Effector CD8-positive, alpha-beta T cell (primary cell): ENCODE data around the gene TRRAP.
A peak's percentile ranks its signal among the peaks of the same experiment; 100 is the strongest.
"Not testable (repeated sequence)": the region's sequence is repeated elsewhere in the genome, so short reads cannot be mapped to it uniquely, and the experiment has no call there.

Experiments used
- DNase-seq: peaks from one replicate; lab custom pipeline; 2025; lab: John Stamatoyannopoulos, UW

The TRRAP gene

DNA sequence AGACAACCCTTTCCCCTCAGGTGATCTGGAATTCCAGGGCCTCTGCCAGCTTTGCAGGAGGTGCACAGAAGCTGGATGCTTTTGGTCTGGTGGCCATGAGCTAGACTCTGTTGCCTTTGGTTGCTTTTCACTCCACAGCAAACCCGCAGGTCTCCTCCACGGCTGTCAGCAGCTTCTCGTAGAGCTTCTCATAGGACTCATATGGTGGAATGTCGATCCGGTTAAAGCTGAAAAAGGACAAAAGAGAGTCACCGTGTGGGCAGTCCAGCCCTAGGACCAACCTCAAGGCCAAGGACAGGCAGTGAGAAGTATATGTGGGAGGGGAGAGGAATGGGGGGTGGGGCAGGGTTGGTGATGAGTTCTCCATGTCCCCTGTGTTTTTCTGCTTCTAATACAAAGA lies 152.1 kb downstream of the TRRAP start:
- DNase-seq: no peak

DNA sequence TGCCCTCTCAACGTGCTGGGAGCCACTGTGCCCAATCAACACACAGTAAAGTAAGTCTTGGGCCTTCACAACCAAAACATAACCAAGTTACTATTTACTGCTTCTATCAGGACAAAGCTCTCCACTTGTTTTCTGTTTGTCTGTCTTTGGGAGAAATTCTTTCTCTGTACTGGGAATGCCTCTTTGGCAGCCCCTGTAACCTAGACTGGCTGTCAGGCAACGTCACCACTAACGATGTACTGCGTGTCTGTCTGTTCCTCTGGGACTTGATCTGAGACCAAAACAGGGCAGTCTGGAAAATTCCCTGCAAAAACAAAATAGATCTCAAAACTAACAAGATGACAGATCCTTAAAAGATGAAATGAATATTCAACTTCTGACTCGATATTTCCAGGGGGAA lies 152.6 kb downstream of the TRRAP start:
- no peak for DNase-seq

DNA sequence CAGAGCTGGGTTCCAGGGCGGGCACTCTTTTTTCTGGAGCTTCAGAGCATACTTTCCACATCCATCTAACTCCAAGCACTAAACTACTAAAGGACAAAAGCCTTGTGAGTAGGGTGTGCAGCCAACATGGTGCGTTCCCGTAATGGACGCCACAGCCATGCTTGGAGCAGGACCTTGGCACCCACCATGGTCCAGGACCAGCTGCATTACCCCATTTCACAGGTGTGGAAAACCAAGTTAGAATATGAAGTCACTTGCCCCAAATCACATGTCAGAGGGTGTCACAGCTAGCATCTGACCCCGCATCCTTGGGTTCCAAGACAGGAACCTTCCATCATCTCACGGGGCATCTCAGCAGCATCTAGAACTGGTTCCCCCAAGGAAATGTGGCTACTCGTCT lies 153.2 kb downstream of the TRRAP start:
- DNase-seq: no peak

DNA sequence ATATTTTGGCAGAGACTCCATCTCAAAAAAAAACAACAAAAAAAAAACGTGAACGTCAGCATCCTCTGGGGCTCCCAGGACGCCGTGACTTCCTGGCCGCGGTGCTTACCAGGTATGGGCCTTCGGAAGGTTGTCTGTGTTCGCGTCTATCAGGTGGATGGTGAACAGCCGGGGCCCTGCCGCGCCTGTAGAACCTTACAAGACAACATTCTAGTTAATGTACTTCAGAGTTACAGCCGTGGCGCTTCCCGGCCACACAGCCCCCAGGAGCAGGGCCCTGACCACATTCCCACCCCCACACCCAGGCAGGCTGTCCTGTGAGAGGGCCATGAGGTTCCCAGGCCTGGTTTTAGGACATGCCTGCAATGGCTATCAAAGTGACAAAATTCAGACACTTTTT lies 154.6 kb downstream of the TRRAP start:
- DNase-seq: no peak

DNA sequence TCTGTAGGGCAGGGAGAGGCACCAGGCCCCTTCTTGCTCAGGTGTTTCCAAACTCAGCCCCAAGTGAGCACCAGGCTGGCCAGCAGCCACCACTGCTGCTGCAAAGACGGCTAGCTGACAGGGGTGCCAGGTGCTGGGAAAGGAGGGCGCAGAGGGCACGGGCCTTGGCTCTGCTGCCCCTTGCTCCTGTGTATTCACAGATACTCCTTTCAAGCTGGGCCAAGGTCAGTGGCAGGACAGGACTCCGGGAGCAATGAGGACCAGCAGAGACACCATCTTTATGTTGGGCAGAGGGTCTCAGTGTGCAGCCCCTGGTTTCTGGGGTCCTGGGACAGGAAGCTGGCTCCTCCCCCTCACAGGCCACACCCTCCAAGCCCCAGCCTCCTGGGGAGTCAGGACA lies 155.4 kb downstream of the TRRAP start:
- DNase-seq: no peak

DNA sequence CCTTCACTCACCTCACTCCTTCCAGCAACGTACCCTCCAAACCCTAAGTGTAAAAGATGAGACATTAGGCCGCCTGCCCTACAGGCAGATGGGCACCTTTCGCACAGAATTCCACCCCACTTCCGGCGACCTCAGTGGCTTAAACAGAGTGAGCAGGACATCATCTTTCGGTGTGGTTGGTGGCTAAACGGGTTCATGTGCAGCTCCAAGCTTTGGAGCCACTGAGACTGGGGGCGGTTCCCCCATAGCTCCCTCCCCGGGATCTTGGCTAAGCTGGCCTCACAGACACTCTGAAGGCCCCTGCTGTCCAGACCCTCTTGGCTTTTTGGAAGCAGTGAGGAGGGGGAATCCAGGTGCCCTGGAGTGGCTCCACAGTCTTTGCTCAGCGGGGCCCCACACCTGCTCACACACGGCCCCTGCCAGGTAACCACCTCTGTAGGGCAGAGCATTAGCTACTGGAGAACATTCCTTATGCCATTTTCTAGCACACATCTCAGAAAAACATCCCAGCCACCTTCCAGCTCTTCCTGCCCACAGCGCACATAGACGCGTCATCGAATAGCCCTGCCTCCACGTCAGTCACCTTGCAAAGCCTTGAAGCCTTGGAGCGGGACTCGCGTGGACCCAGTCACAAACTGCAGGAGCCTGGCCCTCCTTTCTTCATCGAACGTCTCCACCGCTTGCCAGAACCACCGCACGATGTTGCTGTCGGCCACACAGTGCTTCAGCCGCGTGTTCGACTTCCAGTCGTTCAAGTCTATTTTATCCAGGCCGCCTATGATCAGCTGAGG lies 156.8 kb downstream of the TRRAP start:
- no peak for DNase-seq

DNA sequence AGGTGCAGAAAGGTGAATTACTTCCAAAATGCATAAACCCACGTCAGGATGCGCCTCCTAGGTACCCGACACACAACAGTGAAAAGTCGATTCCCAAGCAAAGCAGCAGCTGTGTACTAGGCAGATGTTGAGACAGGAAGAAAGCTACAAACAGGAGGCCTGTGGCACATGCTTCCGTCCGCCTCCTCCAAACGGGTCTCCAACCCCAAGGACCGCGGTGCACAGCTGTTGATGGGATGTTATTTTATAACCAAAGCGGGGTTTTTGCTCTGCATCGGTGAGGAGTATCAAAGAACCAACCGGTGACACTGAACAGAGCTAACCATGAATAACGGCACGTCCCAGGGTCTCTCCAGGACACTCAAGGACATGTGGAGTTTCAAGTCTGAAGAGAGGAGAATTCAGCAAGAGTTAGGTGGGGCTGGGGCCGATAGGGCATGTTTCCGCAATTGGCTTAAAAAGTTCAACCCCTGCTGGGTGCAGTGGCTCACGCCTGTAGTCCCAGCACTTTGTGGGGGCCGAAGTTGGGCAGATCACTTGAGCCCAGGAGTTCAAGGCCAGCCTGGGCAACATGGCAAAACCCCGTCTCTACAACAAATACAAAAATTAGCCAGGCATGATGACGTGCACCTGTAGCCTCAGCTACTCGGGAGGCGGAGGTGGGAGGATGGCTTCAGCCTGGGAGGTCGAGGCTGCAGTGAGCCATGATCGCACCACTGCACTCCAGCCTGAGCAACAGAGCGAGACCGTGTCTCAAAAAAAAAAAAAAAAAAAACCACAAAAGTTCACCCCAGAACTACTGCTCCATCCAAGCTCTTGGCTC lies 157.6 kb downstream of the TRRAP start:
- no peak for DNase-seq

DNA sequence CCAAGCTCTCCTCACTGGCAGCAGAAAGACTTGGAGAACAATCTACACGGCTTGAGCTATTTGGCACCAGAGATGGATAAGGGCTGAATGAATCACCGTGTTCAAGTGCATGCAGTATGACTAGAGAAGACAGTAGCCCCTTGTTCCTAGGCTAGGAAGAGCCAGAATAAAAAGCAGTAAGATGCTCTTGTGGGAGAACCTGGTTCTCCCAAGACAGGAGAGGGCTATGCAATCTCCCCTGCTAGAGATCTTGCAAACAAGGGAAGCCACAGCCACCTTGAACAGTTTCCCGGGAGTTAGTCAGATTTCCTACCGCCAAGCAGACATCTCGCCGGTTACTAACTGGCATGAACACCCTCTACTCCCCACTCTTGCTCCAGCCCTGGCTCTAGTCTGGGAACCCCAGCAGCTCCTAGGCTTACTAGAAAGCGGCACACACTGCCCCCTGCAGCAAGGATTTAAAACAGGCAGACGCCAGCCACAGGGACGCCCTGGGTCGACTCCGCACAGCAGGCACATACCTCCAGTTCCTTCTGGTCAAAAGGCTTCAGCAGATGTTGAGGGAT lies 158.3 kb downstream of the TRRAP start:
- DNase-seq: no peak

DNA sequence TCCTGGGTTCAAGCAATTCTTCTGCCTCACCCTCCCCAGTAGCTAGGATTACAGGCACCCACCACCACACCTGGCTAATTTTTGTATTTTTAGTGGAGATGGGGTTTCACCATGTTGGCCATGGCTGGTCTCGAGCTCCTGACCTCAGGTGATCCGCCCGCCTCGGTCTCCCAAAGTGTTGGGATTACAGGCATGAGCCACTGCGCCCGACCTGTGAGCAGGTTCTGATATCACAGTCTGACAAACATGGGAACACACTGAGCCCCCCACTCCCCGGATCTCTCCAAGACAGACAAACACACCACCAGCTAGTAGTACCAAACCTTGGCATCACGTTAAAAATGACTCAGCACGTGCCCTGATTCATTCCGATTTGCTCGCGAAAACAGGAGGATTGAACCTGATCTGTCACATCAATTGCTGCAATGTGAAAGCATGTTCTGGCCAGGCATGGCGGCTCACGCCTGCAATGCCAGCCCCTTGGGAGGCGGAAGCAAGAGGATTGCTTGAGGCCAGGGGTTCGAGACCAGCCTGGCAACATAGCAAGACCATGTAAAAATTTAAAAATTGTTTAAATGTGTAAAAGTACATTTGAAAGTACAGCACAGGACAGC lies 159.1 kb downstream of the TRRAP start:
- no peak for DNase-seq

DNA sequence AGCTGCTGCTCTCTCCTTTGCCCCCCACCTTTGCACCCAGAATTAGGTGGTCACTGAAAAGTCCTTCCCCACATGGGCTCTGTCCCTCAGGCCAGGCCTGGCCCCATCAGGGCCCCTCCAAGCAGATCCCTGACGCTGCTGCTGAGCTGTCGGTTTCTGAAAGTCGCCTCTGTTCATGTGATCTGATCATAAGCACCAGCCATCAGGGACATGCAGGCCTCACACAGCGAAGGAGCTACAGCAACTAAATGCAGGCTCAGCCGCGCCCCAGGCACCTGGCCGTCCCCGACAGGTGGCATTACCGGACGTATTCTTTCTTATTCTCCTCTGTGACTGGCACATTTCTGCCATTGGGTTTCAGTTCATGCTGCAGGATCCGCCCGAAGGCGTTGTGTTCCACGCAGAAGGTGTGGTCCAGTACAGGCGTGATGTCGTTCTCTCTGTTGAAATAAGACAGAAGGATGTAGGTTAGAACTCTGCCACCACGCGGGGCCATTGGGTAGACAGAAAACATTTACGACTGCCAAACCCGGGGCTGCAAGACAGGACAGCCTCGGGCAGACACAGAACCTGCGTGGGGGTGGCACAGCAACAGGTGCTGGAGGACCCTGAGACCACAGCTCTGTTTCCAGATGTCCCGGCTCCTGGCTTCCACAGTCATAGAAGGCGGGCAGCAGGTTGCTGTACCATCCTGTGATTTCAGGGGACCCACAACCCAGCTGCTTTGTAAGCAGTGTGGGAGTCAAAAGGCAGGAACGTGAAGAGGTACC lies 159.9 kb downstream of the TRRAP start:
- no peak for DNase-seq

DNA sequence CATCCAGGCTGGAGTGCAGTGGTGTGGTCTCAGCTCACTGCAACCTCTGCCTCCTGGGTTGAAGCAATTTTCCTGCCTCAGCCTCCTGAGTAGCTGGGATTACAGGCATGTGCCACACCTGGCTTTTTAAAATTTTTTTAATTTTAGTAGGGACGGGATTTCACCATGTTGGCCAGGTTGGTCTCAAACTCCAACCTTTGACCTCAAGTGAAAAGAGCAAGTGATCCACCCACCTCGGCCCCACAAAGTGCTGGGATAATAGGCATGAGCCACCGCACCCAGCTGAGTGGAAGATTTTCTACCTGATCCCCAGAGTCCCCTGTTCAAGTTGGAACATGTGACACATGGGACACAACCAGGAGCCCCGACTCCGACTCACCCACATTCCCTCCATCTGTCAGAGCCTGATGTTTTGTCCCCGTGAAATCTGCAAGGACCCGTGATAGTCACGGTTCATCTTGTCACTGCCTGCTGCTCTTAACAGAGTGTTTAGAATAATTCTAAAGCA lies 161.1 kb downstream of the TRRAP start:
- DNase-seq: no peak

DNA sequence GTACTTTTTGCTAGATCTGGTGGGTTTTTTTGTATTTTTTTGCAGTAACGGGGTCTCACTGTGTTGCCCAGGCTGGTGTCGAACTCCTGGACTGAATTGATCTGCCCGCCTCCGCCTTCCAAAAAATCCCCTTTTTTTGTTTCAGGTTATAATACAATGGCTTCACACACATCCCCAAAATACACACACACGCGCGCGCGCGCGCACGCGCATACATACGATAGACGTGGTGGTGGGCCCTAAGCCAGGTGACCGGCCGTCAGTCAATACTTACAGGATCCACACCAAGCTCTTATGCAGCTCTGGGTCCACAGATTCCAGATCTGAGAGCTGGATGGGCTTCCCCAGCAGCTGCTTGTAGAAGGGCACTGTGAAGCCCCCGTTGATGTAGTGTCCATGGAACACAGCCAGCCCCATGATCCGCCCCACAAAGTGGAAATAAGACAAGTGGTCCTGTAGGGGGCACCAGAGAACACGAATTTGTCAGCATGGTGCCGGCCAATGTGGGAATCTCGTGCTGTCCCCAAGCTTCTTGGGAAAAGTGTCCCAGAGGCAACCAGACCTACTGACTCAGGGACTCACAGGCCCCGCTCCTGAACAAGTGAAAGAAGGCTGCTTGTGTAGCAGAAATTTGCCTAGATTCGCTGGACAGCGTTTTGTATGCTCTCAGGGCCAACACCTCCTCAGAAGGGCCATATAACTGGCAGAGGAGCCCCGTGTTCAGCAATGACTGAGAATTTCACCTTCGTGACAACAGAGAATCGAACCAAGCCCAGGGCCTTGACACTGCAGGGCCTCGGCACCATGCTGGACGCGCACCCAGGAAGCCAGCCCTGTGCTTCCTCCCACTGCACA lies 162.0 kb downstream of the TRRAP start:
- DNase-seq: peak; percentile 57

DNA sequence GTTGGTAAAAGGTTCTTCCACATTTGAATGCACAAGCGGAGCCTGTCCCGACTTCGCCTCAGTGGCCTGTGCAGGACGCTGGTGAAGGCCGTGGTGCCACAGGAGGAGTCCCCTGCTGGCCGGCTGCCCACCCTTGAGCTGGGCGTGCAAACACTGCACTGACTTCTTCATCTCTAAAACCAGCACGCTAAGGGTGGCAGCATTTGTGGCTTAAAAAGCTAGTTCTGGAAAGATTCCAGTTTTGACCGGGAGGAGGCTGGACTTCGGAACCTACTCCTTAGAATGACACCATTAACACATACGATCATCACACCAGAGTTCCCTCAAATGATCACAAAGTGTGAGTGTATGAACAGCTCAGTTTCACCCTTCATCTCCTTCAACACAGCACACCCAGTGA lies 163.2 kb downstream of the TRRAP start:
- no peak for DNase-seq

DNA sequence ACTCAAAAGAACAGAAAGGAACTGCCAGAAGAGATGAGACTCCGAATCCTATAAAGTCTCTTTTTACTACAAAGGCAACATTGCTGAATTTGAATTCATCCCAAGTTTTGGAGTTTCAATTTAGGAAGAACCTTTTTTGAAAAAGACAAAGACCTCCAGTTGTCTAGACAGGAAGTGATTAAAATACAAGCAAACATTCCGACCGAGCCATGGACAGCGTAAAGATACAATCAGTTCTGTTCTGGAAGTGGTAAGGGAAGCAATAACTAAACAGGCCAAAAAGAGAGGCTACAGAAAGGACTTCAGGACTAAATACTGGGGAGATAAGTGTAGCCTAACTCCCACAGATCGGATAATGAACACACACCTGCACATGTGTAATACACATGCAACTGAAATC lies 164.6 kb downstream of the TRRAP start:
- DNase-seq: no peak

DNA sequence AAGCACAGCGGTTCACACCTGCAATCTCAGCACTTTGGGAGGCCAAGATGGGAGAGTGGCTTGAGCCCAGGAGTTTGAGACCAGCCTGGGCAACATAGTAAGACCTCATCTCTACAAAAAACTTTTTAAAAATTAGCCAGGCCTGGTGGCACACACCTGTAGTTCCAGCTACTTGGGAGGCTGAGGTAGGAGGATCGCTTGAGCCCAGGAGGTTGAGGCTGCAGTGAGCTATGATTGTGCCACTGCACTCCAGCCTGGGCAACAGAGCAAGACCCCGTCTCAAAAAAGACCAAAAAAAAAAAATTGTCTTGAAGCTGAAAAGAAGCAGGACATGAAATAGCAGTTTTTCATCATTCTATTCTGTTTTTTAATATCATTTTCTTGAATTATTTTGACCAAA lies 166.5 kb downstream of the TRRAP start:
- DNase-seq: not testable (repeated sequence)

DNA sequence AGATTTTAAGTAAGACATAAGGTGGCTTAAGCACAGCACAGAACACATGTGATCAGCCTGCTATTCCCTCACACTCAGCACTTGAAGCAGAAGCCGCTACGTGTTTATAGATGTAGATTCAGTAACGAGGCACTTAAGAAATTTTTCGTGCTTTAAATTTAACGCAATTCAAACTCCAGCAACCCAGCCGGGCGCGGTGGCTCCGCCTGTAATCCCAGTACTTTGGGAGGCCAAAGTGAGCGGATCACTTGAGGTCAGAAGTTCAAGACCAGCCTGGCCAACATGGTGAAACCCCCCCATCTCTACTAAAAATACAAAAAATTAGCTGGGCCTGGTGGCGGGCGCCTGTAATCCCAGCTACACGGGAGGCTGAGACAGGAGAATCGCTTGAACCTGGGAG lies 167.9 kb downstream of the TRRAP start:
- not testable (repeated sequence) for DNase-seq

DNA sequence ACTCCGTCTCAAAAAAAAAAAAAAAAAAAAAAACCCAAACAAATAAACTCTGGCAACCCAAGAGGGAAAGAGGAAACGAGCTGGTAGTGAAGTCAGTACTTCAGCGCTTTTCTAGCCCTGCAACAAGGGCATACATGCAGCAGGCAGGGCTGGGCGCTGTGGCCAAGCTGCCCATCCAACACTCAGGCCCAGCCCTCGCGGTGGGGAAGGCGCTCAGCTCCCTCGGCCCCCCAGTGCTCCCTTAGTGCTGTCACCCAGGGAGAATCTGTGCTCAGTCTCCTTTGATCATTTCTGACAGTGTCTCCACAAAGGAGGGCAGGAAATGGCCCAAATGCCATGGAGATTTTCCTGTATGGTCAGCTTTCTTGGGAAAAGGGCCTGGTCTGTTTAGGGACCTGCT lies 168.4 kb downstream of the TRRAP start:
- no peak for DNase-seq

DNA sequence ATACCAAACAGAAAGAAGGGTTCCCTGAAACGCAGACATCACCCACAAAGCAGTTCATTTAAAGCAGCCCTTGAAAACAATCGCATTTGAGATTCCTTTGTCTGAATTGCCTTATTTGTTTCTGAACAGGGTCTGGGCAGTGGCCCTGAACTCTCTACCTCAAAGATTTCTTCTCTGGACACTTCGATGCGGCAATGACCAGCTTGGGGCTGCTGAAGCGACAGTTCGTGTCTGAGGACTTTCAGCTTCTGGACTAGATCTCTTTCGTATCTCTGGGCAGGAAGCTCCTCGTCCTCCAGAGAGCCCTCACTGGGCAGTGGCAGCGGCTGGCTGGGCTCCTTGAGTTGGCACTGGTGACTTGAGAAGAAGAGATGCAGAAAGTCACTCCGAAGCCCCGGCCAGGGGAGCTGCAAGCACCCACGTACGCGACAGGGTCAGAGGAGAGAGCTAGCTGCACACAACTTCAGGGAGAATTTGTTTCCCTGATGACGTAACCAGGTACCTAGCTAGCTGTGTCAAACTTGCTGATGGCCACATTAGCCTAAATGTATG lies 169.3 kb downstream of the TRRAP start:
- no peak for DNase-seq

DNA sequence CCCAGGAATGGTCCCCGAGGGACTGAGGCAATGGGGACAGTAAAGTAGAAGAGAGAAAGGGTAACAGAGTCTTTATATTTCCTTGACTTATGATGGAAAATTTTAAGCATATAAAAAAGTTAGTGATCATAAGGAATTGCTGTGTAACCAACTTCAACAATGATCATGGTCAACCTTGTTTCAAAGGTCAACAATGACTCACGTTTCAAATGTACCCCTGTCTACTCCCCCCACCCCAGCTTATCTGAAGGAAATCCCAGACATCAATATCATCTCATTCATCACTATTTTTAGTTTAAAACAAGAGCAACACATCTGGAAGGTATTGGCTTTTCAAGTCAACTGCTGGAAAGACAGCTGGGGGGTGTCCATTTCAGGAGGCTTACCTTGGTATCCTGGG lies 172.6 kb downstream of the TRRAP start:
- no peak for DNase-seq

DNA sequence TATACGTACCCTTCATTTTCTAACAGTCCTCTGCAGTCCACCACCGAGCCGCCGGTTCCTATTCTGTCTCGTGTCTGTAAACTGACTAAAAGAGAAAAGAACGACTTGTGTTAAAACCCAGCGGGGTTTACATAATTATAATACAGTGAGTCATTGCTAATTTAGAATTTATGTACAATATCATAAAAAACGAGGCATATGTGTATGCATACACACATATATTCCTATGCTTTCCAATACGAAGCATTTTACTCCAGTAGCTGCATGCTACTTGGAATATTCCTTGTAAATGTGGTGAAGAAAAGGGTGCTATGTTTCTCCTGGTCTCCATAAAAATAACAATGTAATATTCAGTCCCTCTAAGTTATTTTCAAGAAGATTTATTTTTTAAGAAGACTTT lies 176.4 kb downstream of the TRRAP start:
- no peak for DNase-seq
